ENCODE measurements around the gene RNU7-1. TPM values are rescaled to one million over a fixed set of nuclear protein-coding genes. Genes with fewer than 3 reads are reported as not detected.

RNU7-1 gene
- total and polyA plus RNA-seq, 9 of the 15 experiments (the other 6 are each of a cell fraction or from before 2014, with no cell fraction given): not detected

GRCh38 chr12:6965026-6965661 lies 21.5 kb downstream of the RNU7-1 start (continued):
- TF ChIP-seq ZNF395 (CRISPR knock-in tag; IDR thresholded peaks at IDR 0.05): no peak
- TF ChIP-seq PRPF4 (IDR thresholded peaks at IDR 0.05; ENCODE audit: insufficient read depth, low read depth, low read length, poor library complexity, severe bottlenecking): no peak
- TF ChIP-seq ZNF830 (CRISPR knock-in tag; IDR thresholded peaks at IDR 0.05): no peak
- TF ChIP-seq CLOCK (CRISPR knock-in tag; IDR thresholded peaks at IDR 0.05; ENCODE audit: borderline replicate concordance): no peak
- peak; percentile 52; the same call in 1 of the 2 replicates for TF ChIP-seq SMAD3 (CRISPR knock-in tag; conservative IDR thresholded peaks at IDR 0.05)
- TF ChIP-seq ZNF277 (CRISPR knock-in tag; IDR thresholded peaks at IDR 0.05; ENCODE audit: borderline replicate concordance): no peak
- no peak for TF ChIP-seq ZNF133 (CRISPR knock-in tag; IDR thresholded peaks at IDR 0.05)
- TF ChIP-seq MAFK (IDR thresholded peaks at IDR 0.05; ENCODE audit: low read length): no peak
- TF ChIP-seq ZNF586 (CRISPR knock-in tag; conservative IDR thresholded peaks at IDR 0.05): no peak
- TF ChIP-seq RB1 (IDR thresholded peaks at IDR 0.05; ENCODE audit: low read depth): peak; percentile 36; the same call in 1 of the 2 replicates
- TF ChIP-seq ZNF280A (IDR thresholded peaks at IDR 0.05; ENCODE audit: low read depth, partially characterized antibody): no peak
- TF ChIP-seq CEBPB (tag; IDR thresholded peaks at IDR 0.05): no peak
- TF ChIP-seq ZNF644 (tag; IDR thresholded peaks at IDR 0.05; ENCODE audit: low read depth): no peak
- TF ChIP-seq CHAMP1 (IDR thresholded peaks at IDR 0.05): no peak
- TF ChIP-seq GABPA (tag; conservative IDR thresholded peaks at IDR 0.05; ENCODE audit: low read depth): peak; percentile 26; the same call in 1 of the 2 replicates
- no peak for TF ChIP-seq NFYB (IDR thresholded peaks at IDR 0.05; ENCODE audit: extremely low read depth, insufficient read length)
- no peak for TF ChIP-seq SNIP1 (IDR thresholded peaks at IDR 0.05; ENCODE audit: low read depth)
- no peak for TF ChIP-seq ZNF778 (CRISPR knock-in tag; IDR thresholded peaks at IDR 0.05)

Data from K562 (cell line).